Vagina (tissue), 2 donors: ENCODE data around the gene PCNP. TPM values are rescaled to one million over a fixed set of nuclear protein-coding genes. Genes with fewer than 3 reads are reported as not detected.
"Not testable (repeated sequence)": the region's sequence is repeated elsewhere in the genome, so short reads cannot be mapped to it uniquely, and the experiment has no call there.

ENCODE experiments used
- DNase-seq, 2 donors: peaks; one replicate each; pipeline ENCODE4 v3.0.0-alpha.2; 2017; ENCODE audit errors: extremely low spot score in 2 of 2
- H3K27ac ChIP-seq: fragments of 200-600 bp; sonication (generic); one replicate; pipeline ENCODE4 v1.5.1; 2019
- H3K27me3 ChIP-seq: fragments of 200-600 bp; sonication (generic); one replicate; pipeline ENCODE4 v1.5.1; 2019
- H3K36me3 ChIP-seq, 2 donors: fragments of 200-600 bp; sonication (generic); one replicate each; pipeline ENCODE4 v1.5.1; 2017 to 2019
- H3K4me1 ChIP-seq: fragments of 200-600 bp; sonication (generic); one replicate; pipeline ENCODE4 v1.5.1; 2019
- H3K4me3 ChIP-seq, 2 donors: fragments of 200-600 bp; sonication (generic); 1 replicate in 1 of 2; 2 replicates in 1 of 2; pipeline ENCODE4 v1.5.1; 2016 to 2019
- H3K9me3 ChIP-seq: fragments of 200-600 bp; sonication (generic); one replicate; pipeline ENCODE4 v1.5.1; 2019
- POLR2A ChIP-seq, 2 donors: fragments of 450-650 bp; IDR thresholded peaks; one replicate each; pipeline ENCODE4 v1.6.1; 2017; ENCODE audit warnings: antibody characterized with exemption in 2 of 2, mild to moderate bottlenecking in 2 of 2, moderate library complexity in 2 of 2
- POLR2AphosphoS5 ChIP-seq, 2 donors: sonication (generic); formaldehyde crosslinking; IDR thresholded peaks; one replicate each; pipeline ENCODE4 v1.9.0; 2017; ENCODE audit warnings: antibody characterized with exemption in 2 of 2, mild to moderate bottlenecking in 2 of 2, low read depth in 1 of 2; ENCODE audit not compliant: insufficient read depth in 1 of 2
- intact Hi-C: fragments of 100-400 bp; cut with DNase I; formaldehyde crosslinking; loops from one replicate; pipeline ENCODE4 v1.15.1; 2023
- total RNA-seq: library from RNA; depleted of rRNA; stranded (reverse); fragments of >200 nt; gene quantifications from one replicate; pipeline ENCODE4 v1.2.3, GENCODE V29; 2016
- TF ChIP-seq, protein P1 (sequence below), 3 experiments: fragments of 450-650 bp in 2 of 3; fragments of 200-600 bp in 1 of 3; sonication (generic) in 1 of 3; IDR thresholded peaks; one replicate each; pipeline ENCODE4 v1.5.1; 2017 to 2019; ENCODE audit warnings: antibody characterized with exemption in 3 of 3, mild to moderate bottlenecking in 2 of 3, moderate library complexity in 2 of 3

PCNP gene
- total RNA-seq, 1 donor from 2014 or later = 96.3 TPM

- no peak overlapping the region for H3K4me3 ChIP-seq
- DNase-seq = no peak
- intact Hi-C loops = no loop called here
- H3K36me3 ChIP-seq = peaks cover 0 to 39% of the 10 kb centered on the region in 2 donors
- no peak for TF ChIP-seq POLR2A (IDR thresholded peaks at IDR 0.05)
- TF ChIP-seq, protein P1, sequence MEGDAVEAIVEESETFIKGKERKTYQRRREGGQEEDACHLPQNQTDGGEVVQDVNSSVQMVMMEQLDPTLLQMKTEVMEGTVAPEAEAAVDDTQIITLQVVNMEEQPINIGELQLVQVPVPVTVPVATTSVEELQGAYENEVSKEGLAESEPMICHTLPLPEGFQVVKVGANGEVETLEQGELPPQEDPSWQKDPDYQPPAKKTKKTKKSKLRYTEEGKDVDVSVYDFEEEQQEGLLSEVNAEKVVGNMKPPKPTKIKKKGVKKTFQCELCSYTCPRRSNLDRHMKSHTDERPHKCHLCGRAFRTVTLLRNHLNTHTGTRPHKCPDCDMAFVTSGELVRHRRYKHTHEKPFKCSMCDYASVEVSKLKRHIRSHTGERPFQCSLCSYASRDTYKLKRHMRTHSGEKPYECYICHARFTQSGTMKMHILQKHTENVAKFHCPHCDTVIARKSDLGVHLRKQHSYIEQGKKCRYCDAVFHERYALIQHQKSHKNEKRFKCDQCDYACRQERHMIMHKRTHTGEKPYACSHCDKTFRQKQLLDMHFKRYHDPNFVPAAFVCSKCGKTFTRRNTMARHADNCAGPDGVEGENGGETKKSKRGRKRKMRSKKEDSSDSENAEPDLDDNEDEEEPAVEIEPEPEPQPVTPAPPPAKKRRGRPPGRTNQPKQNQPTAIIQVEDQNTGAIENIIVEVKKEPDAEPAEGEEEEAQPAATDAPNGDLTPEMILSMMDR (IDR thresholded peaks at IDR 0.05) = no peak
- no peak for TF ChIP-seq POLR2AphosphoS5 (IDR thresholded peaks at IDR 0.05; ENCODE audit: insufficient read depth in 1 of 2, low read depth in 1 of 2)
- no peaks in the 10 kb centered on the region for H3K9me3 ChIP-seq
- no peaks in the 10 kb centered on the region for H3K27me3 ChIP-seq
- peaks cover 4% of the 10 kb centered on the region for H3K4me1 ChIP-seq
- H3K27ac ChIP-seq = no peak overlapping the region
These were observed 14.6 kb downstream of the PCNP start for GRCh38 chr3:101588616-101589015.

DNA sequence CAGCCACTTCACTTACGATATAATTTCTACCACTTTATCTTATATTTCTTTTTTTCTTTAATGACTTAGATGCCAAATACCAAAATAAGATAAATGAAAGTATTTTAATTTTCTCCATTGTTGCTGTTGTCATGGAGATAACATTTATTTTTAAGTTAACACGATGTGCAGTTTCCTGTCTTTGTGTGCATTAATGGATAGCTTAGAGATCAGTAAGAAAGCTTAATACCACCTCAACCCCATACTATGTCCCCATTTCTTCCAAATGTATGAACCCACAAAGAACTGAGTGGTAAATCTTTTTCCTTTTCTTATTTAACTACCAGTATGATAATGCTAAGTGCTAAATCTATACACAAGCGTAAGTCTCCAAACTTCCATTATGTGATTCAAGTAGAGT is 17.1 kb downstream of the PCNP start:
- Histone ChIP-seq H3K36me3 (peaks cover 0 to 37% of the 10 kb centered on the region in 2 donors), H3K27ac (no peak overlapping the region), H3K9me3 (no peaks in the 10 kb centered on the region), H3K4me1 (no peaks in the 10 kb centered on the region), H3K27me3 (no peaks in the 10 kb centered on the region), H3K4me3 (no peak overlapping the region)
- no peak for DNase-seq
- TF ChIP-seq, protein P1 (IDR thresholded peaks at IDR 0.05) = no peak
- TF ChIP-seq POLR2AphosphoS5 (IDR thresholded peaks at IDR 0.05; ENCODE audit: insufficient read depth in 1 of 2, low read depth in 1 of 2) = no peak
- no peak for TF ChIP-seq POLR2A (IDR thresholded peaks at IDR 0.05)
- intact Hi-C loops = no loop called here

DNA sequence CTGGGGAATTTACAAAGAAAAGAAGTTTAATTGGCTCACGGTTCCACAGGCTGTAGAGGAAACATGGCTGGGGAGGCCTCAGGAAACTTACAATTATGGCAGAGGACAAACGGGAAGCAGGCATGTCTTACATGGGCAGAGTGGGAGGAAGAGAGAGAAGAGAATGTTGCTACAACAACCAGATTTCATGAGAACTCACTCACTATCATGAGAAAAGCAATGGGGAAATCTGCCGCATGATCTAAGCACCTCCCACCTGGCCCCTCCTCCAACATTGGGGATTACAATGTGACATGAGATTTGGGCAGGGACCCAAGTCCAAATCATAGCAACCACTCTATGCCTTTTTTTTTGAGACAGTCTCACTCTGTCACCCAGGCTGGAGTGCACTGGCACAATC is 28.8 kb downstream of the PCNP start:
- Histone ChIP-seq H3K27me3 (no peaks in the 10 kb centered on the region), H3K36me3 (no peaks in the 10 kb centered on the region), H3K27ac (no peak overlapping the region), H3K4me1 (no peaks in the 10 kb centered on the region), H3K4me3 (no peak overlapping the region), H3K9me3 (no peaks in the 10 kb centered on the region)
- TF ChIP-seq POLR2AphosphoS5 (IDR thresholded peaks at IDR 0.05; ENCODE audit: insufficient read depth in 1 of 2, low read depth in 1 of 2) = no peak
- TF ChIP-seq POLR2A (IDR thresholded peaks at IDR 0.05) = no peak
- TF ChIP-seq, protein P1 (IDR thresholded peaks at IDR 0.05) = no peak
- intact Hi-C loops = no loop called here
- no peak for DNase-seq

DNA sequence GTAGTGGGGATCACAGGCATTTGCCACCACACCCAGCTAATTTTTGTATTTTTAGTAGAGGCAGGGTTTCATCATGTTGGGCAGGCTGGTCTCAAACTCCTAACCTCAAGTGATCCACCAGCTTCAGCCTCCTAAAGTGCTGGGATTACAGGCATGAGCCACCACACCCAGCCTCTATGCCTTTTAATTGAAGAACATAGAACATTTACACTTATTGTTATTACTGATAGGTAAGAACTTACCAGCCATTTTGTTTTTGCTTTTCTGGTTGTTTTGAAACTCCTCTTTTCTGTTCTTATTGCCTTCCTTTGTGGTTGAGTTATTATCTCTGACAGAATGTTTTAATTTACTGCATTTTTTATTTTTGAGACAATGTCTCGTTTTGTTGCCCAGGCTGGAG is 29.2 kb downstream of the PCNP start:
- no peaks in the 10 kb centered on the region for H3K36me3 ChIP-seq
- no peak for DNase-seq
- TF ChIP-seq POLR2A (IDR thresholded peaks at IDR 0.05) (no peak), POLR2AphosphoS5 (IDR thresholded peaks at IDR 0.05; ENCODE audit: insufficient read depth in 1 of 2, low read depth in 1 of 2) (no peak)
- TF ChIP-seq, protein P1 (IDR thresholded peaks at IDR 0.05) = no peak
- no peaks in the 10 kb centered on the region for H3K9me3 ChIP-seq
- intact Hi-C loops = no loop called here
- no peaks in the 10 kb centered on the region for H3K4me1 ChIP-seq
- no peaks in the 10 kb centered on the region for H3K27me3 ChIP-seq
- H3K4me3 ChIP-seq = no peak overlapping the region
- H3K27ac ChIP-seq = no peak overlapping the region

- H3K4me1 ChIP-seq, H3K9me3 ChIP-seq, H3K4me3 ChIP-seq, H3K27me3 ChIP-seq, H3K27ac ChIP-seq, intact Hi-C loops, H3K36me3 ChIP-seq, DNase-seq: not testable (repeated sequence)
These were observed 31.4 kb downstream of the PCNP start for GRCh38 chr3:101605398-101605797.

- intact Hi-C loops = no loop called here
- no peaks in the 10 kb centered on the region for H3K4me1 ChIP-seq
- TF ChIP-seq POLR2A (IDR thresholded peaks at IDR 0.05) (no peak), POLR2AphosphoS5 (IDR thresholded peaks at IDR 0.05; ENCODE audit: insufficient read depth in 1 of 2, low read depth in 1 of 2) (no peak)
- TF ChIP-seq, protein P1 (IDR thresholded peaks at IDR 0.05) = no peak
These were observed 37.0 kb downstream of the PCNP start for GRCh38 chr3:101611023-101611422.

DNA sequence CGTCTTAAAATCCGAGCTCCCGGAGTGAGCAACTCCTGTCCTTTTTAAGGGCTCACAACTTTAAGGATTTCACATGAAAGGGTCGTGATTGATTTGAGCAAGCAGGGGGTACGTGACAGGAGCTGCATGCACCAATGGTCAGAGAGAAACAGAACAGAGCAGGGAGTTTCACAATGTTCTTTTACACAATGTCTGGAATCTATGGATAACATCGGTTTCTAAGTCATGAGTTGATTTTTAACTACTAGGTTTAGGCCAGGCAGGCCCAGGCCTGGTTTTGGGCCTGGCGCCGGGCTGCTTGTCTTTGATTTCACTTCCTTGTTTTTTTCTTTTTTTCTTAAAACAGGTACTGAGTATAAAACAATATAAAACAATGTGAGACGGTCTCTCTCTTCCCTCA is 39.0 kb downstream of the PCNP start:
- intact Hi-C loops, H3K27me3 ChIP-seq, H3K4me1 ChIP-seq, H3K9me3 ChIP-seq, DNase-seq, H3K27ac ChIP-seq, H3K4me3 ChIP-seq, H3K36me3 ChIP-seq: not testable (repeated sequence)

More at GRCh38 chr3:101611023-101611422, 37.0 kb downstream of the PCNP start:
- Histone ChIP-seq H3K4me3 (no peak overlapping the region), H3K36me3 (no peaks in the 10 kb centered on the region), H3K9me3 (no peaks in the 10 kb centered on the region), H3K27ac (no peak overlapping the region), H3K27me3 (no peaks in the 10 kb centered on the region)
- DNase-seq = no peak
